K562 (cell line): Measurements from ENCODE around the gene FJX1.

Source experiments
- EP300 ChIP-seq: IDR thresholded peaks from 2 replicates; pipeline ENCODE4 v1.6.1; 2012; ENCODE audit warnings: low read length, improper control_type of control experiment
- FOXP1 ChIP-seq: sonication (generic); formaldehyde crosslinking; IDR thresholded peaks from 2 replicates; pipeline ENCODE4 v1.8.0; 2022; ENCODE audit warnings: mild to moderate bottlenecking, missing genetic modification reagents
- GABPA ChIP-seq: fragments of 200-800 bp; sonication (Bioruptor generic); conservative IDR thresholded peaks from 2 replicates; pipeline ENCODE4 v1.6.1; 2016; ENCODE audit warnings: low read depth, missing genetic modification characterization, missing compliant biosample characterization
- KLF16 ChIP-seq: IDR thresholded peaks from 2 replicates; pipeline ENCODE4 v1.6.1; 2016; ENCODE audit warnings: antibody characterized with exemption
- POLR2AphosphoS5 ChIP-seq: IDR thresholded peaks from 2 replicates; pipeline ENCODE4 v1.6.1; 2011; ENCODE audit warnings: mild to moderate bottlenecking, low read depth, low read length, moderate library complexity; ENCODE audit not compliant: control insufficient read depth, insufficient read depth
- PTTG1 ChIP-seq: fragments of 450-650 bp; IDR thresholded peaks from 2 replicates; pipeline ENCODE4 v1.6.1; 2016; ENCODE audit warnings: low read depth, mild to moderate bottlenecking, missing genetic modification characterization, missing compliant biosample characterization
- TFAM ChIP-seq: fragments of 250-450 bp; sonication (Bioruptor Pico); conservative IDR thresholded peaks from 2 replicates; pipeline ENCODE4 v1.5.0; 2021; ENCODE audit warnings: mild to moderate bottlenecking, moderate library complexity
- U2AF2 ChIP-seq: fragments of 200-400 bp; formaldehyde crosslinking; optimal IDR thresholded peaks from 2 replicates; pipeline ENCODE3; 2017; ENCODE audit warnings: low read depth, mild to moderate bottlenecking, low read length
- ZBTB1 ChIP-seq: sonication (generic); formaldehyde crosslinking; IDR thresholded peaks from 2 replicates; pipeline ENCODE4 v1.8.1; 2023; ENCODE audit warnings: missing genetic modification reagents, low read depth, mild to moderate bottlenecking, borderline replicate concordance
- ZFP1 ChIP-seq: fragments of 450-650 bp; formaldehyde crosslinking; IDR thresholded peaks from 2 replicates; pipeline ENCODE4 v1.4.0; 2020; ENCODE audit warnings: mild to moderate bottlenecking, mixed read lengths
- ZNF445 ChIP-seq: fragments of 250-450 bp; sonication (Bioruptor Pico); IDR thresholded peaks from 2 replicates; pipeline ENCODE4 v1.4.0; 2020; ENCODE audit warnings: low read depth, mild to moderate bottlenecking, moderate library complexity
- TF ChIP-seq, protein P1 (sequence below): fragments of 450-650 bp; conservative IDR thresholded peaks from 2 replicates; pipeline ENCODE4 v1.6.1; 2016; ENCODE audit warnings: missing genetic modification characterization, low read depth, mild to moderate bottlenecking, control low read depth, missing compliant biosample characterization

DNA sequence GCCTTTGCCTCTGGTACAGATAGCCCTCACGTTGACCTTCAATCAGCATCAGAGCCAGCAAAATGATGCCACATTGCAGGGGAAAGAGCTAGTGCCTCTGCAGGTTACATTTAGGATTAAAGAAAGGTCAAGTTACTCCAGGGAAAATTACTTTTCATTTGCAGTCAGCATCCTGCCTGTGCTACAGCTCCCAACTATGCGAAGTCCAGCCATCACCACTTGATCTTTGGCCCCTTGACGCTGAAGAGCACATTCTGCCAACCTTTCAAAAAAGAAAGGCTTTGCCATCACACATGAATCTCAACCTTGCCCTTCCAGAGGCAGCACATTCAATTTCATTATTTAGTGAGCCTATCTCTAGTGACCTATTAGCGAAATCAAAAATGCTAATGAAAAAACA is 11.3 kb downstream of the FJX1 start:
- no peak for TF ChIP-seq TFAM (CRISPR knock-in tag)
- TF ChIP-seq PTTG1, result no peak
- no peak for TF ChIP-seq POLR2AphosphoS5
- TF ChIP-seq U2AF2, result no peak
- TF ChIP-seq, protein P1, sequence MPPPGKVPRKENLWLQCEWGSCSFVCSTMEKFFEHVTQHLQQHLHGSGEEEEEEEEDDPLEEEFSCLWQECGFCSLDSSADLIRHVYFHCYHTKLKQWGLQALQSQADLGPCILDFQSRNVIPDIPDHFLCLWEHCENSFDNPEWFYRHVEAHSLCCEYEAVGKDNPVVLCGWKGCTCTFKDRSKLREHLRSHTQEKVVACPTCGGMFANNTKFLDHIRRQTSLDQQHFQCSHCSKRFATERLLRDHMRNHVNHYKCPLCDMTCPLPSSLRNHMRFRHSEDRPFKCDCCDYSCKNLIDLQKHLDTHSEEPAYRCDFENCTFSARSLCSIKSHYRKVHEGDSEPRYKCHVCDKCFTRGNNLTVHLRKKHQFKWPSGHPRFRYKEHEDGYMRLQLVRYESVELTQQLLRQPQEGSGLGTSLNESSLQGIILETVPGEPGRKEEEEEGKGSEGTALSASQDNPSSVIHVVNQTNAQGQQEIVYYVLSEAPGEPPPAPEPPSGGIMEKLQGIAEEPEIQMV, result no peak
- TF ChIP-seq ZNF445, result no peak
- TF ChIP-seq FOXP1, result no peak
- TF ChIP-seq EP300, result no peak
- no peak for TF ChIP-seq KLF16
- TF ChIP-seq GABPA, result no peak
- TF ChIP-seq ZFP1, result no peak
- TF ChIP-seq ZBTB1 (CRISPR knock-in tag), result no peak
